ENCODE measurements around the gene AKR1A1.
"Not testable (repeated sequence)": the region's sequence is repeated elsewhere in the genome, so short reads cannot be mapped to it uniquely, and the experiment has no call there.

The AKR1A1 gene

GRCh38 chr1:45523516-45523915 is 27.1 kb upstream of the AKR1A1 start:
- DNase-seq (ENCODE audit: low read depth in 3 of 3), result not testable (repeated sequence)

DNA sequence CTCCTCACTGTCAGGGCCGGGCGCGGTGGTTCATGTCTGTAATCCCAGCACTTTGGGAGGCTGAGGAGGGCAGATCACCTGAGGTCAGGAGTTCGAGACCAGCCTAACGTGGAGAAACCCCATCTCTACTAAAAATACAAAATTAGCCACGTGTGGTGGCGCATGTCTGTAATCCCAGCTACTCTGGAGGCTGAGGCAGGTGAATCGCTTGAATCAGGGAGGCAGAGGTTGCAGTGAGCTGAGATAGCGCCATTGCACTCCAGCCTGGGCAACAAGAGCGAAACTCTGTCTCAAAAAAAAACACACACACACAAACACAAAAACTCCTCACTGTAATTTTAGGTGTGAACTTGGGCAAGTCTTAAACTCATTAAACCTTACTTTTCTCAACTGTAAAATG is 26.7 kb upstream of the AKR1A1 start:
- not testable (repeated sequence) for DNase-seq (ENCODE audit: low read depth in 3 of 3)

- no peak for DNase-seq (ENCODE audit: low read depth in 3 of 3)
These were observed 24.4 kb upstream of the AKR1A1 start for GRCh38 chr1:45526135-45526644.

DNA sequence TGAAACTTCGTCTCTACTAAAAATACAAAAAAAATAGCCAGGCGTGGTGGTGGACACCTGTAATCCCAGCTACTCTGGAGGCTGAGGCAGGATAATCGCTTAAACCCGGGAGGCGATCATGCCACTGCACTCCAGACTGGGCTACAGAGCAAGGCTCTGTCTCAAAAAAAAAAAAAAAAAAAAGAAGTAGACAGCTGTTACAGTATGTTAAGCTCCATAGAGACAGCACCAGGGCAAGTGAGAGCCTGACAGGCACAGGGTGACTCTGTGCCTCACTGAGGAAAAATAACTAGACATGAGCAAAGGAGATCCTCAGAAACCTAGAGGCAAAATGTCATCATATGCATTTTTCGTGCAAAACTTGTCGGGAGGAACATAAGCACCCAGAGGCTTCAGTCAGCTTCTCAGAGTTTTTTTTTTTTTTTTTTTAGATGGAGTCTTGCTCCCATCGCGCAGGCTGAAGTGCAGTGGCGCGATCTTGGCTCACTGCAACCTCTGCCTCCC is 19.9 kb upstream of the AKR1A1 start:
- no peak for DNase-seq (ENCODE audit: low read depth in 3 of 3)

DNA sequence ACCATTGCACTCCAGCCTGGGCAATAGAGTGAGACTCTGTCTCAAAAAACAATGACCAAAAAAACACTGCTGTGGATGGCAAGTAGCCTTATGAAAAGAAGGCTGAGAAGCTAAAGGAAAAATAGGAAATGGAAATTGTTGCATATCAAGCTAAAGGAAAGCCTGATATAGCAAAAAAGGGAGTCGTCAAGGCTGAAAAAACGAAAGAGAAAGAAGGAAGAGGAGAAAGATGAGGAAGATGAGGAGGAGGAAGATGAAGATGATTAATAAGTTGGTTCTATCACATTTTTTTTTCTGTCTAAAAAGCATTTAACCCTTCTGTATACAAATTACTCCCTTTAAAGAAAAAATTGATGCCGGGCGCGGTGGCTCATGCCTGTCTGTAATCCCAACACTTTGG is 18.8 kb upstream of the AKR1A1 start:
- no peak for DNase-seq (ENCODE audit: low read depth in 3 of 3)

DNA sequence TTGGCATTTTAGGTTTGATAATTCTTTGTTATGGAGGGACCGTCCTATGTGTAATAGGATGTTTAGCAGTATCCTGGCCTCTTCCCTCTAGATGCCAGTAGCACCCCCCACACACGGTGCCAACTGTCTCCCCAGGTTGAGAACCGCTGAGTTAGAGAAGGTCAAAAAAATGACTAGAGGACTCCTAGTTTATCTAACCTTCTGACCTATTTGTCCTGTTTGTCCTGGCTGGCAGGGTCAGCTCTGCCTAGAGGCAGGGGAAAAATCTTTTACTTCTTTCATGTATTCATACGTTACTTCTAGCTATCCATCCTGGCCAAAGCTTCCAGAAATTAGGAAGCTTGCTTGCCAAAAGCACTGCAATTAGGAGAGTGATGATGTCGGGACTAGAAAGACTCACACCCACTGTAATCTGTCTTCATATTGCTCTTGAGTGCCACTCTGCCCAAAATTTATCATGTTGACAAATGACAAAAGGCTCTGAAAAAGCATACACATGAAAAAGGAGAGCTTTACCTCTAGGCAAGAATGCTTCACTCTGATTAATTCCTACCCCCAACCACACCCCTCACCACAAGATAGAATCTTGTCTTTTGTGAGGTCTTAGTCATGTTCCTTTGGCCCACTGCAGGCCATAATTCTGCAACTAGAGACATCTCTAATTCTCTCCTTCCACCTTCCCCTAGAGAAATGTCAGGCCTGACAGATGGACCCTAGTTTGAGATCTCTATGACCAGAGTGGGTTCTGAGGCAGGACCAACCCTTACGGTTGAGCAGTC is 14.4 kb upstream of the AKR1A1 start:
- DNase-seq (ENCODE audit: low read depth in 3 of 3), result no peak

GRCh38 chr1:45536886-45537285 is 13.7 kb upstream of the AKR1A1 start:
- no peak for DNase-seq (ENCODE audit: low read depth in 3 of 3)

- no peak for DNase-seq (ENCODE audit: low read depth in 3 of 3)
These were observed 9.4 kb upstream of the AKR1A1 start for GRCh38 chr1:45541193-45541592.

DNA sequence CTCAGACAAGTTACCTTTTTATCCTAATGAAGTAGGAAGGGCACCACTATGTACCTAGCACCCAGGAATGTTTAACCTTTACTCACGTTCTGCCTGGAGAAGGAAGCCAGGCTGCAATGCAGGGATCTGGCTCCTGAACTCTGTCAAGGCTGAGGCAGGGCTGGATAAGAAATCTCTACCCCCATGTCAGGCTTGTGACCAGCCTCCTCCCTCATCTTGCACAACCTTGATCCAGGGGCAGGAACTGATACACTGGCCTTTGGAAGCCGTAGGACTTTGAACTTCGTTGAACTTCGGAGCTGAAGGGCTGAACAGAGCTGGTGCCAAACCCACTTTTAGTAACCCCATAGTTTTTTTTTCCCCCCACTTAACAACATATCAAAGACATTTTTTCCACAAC is 8.0 kb upstream of the AKR1A1 start:
- no peak for DNase-seq (ENCODE audit: low read depth in 3 of 3)

DNA sequence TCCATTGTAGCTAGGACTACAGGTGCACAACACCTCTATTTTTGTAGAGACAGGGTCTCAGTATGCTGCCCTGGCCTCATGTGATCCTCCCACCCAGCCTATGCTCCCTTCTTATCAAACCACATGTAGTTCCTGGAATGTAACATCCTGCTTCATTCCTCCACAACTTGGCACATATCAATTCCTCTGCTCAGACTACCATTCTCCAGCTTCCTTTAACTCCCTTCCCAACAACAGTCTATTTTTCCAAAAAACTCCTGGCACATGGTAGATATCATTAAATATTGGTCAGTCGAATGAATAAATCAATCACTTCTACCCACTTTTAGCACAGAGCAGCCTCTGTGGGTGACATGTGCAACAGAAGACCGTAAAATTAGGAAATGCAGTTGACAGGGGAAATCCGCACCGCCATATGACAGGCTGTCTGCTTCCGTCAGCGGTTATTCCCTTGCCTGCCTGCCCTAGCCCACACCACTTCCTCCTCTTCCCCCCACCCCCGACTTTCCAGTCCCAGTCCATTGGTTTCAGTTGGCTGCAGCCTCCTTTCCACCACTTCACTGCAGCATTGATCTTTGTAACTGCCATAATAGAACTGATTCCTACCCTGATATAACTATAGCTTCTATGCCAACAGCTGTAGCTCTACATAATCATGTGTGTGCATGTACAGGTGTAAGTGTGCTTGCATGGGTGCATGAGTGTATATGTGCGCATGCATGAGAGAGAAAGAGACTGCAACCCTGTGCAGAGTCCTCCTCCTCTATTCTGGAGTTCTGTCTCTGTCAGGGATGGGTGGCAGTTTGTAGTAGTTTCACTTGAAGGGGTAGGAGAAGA is 6.8 kb upstream of the AKR1A1 start:
- DNase-seq (ENCODE audit: low read depth in 3 of 3), result peak; percentile 42 to 74 (median 50)

- no peak for DNase-seq (ENCODE audit: low read depth in 3 of 3)
These were observed 6.1 kb upstream of the AKR1A1 start for GRCh38 chr1:45544530-45544929.

- peak in 1 of 3 experiments; percentile 31 for DNase-seq (ENCODE audit: low read depth in 3 of 3)
These were observed 5.6 kb upstream of the AKR1A1 start for GRCh38 chr1:45545019-45545493.

- DNase-seq (ENCODE audit: low read depth in 3 of 3), result no peak
These were observed 4.9 kb upstream of the AKR1A1 start for GRCh38 chr1:45545553-45546310.

GRCh38 chr1:45551684-45552083 is 1.1 kb downstream of the AKR1A1 start:
- no peak for DNase-seq (ENCODE audit: low read depth in 3 of 3)

DNA sequence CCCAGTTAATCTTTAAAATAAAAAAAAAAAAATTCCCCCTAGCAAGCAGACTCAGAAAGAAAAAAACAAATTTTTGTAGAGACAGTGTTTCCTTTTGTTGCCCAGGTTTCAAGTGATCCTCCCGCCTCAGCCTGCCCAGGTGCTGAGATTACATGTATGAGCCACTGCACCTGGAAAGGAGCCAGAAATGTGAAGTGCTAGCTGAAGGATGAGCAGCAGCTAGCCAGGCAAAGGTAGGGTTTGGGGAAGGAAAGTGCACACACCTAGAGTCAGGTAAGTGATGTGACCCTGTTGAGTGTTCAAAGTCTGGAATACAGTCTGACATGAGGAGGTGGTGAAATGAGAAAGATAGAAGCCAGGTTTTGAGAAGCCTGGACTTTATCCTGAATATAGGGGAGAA is 1.7 kb downstream of the AKR1A1 start:
- DNase-seq (ENCODE audit: low read depth in 3 of 3), result no peak

DNA sequence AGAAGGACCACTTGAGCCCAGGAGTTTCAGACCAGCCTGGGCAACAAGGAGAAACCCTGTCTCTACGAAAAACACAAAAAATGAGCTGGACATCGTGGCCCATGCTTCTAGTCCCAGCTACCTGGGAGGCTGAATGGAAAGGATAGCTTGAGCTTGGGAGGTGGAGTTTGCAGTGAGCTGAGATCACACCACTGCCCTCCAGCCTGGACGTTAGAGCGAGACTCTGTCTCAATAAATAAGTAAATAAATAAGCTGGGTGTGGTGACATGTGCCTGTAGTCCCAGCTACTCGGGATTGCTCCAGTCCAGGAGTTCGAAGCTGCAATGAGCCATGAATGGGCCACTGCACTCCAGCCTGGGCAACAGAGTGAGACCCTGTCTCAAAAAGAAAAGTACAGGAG is 3.6 kb downstream of the AKR1A1 start:
- DNase-seq (ENCODE audit: low read depth in 3 of 3), result no peak

DNA sequence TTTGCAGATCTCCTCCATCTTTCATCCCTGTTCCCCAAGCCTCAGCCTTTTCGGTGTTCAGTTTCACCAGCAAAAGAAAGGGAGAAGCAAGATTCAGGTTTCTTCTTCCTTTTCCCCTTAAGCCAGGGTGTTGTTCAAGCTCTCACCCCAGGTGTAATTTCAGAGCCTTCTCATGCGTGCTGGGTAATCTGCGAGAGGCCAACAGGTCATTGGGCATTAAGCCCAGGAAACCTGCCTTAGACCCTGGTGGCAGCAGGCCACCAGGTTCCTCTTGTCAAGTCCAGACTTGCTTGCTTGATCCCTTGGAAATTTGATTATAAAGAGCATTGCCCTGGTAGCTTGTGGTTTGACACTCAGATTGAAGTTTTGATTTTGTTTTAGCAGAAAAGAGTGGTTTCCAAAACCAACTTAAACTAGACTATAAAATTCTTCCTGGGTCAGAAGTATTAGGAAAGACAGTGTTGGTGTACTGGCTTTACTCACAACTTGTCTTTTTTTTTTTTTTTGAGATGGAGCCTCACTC is 6.9 kb downstream of the AKR1A1 start:
- DNase-seq (ENCODE audit: low read depth in 3 of 3), result no peak

- DNase-seq (ENCODE audit: low read depth in 3 of 3), result no peak
These were observed 13.2 kb downstream of the AKR1A1 start for GRCh38 chr1:45563843-45564242.

- no peak for DNase-seq (ENCODE audit: low read depth in 3 of 3)
These were observed 16.1 kb downstream of the AKR1A1 start for GRCh38 chr1:45566722-45567121.

DNA sequence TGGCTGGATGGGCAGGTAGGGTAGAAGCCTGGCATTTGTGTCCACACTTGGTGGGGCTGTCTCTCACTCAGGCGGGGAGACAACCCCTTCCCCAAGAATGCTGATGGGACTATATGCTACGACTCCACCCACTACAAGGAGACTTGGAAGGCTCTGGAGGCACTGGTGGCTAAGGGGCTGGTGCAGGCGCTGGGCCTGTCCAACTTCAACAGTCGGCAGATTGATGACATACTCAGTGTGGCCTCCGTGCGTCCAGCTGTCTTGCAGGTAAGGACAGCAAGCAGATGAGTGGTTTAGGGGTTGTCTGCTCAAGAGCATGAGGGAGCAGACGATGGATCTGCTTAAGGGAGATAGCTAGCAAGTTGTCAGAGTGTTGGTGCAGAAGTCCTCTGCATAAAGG is 17.3 kb downstream of the AKR1A1 start:
- no peak for DNase-seq (ENCODE audit: low read depth in 3 of 3)

- no peak for DNase-seq (ENCODE audit: low read depth in 3 of 3)
These were observed 17.8 kb downstream of the AKR1A1 start for GRCh38 chr1:45568421-45568820.

DNA sequence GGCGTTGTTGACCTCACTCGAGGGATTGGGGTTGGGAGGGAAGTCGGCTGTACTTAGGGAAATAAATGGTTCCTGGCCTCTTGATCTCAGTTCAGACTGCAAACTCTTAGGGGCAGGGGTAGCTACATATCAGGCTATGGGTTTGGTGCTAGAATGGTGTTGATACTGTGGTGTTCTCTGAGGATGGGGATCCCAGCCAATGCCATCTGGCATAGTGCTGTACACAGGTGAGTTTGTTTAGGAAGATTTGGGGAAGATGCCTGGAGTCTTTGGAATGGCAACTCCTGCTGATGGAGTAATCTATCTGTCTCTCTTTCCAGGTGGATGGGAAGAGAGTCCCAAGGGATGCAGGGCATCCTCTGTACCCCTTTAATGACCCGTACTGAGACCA is 18.9 kb downstream of the AKR1A1 start:
- DNase-seq (ENCODE audit: low read depth in 3 of 3), result no peak

All from stimulated activated CD4-positive, alpha-beta T cell treated with anti-CD3 and anti-CD28 coated beads, TNF-alpha, amount 100 ng/mL, for 24 hours (primary cell).